HepG2 (cell line): ENCODE data around the gene TMEM141. TPM values are rescaled to one million over a fixed set of nuclear protein-coding genes. Genes with fewer than 3 reads are reported as not detected.

Source experiments
- AHR ChIP-seq: IDR thresholded peaks from 2 replicates; pipeline ENCODE4 v1.6.1; 2018; ENCODE audit warnings: missing genetic modification reagents, missing compliant biosample characterization
- AKNA ChIP-seq: sonication (generic); formaldehyde crosslinking; IDR thresholded peaks from 2 replicates; pipeline ENCODE4 v1.4.0; 2020; ENCODE audit warnings: missing genetic modification reagents, borderline replicate concordance
- ASH2L ChIP-seq: fragments of 300-600, 200-600 bp; sonication (generic); IDR thresholded peaks from 2 replicates; pipeline ENCODE4 v1.7.0; 2017; ENCODE audit warnings: low read depth, mild to moderate bottlenecking, moderate library complexity, mixed read lengths, low read length; ENCODE audit not compliant: insufficient read length
- ATF6 ChIP-seq: sonication (generic); formaldehyde crosslinking; conservative IDR thresholded peaks from 2 replicates; pipeline ENCODE4 v1.4.0; 2020; ENCODE audit warnings: missing genetic modification reagents
- CSRNP2 ChIP-seq: sonication (generic); formaldehyde crosslinking; conservative IDR thresholded peaks from 2 replicates; pipeline ENCODE4 v1.8.0; 2022; ENCODE audit warnings: low read depth, missing genetic modification reagents
- HMGA1 ChIP-seq: sonication (generic); formaldehyde crosslinking; conservative IDR thresholded peaks from 2 replicates; pipeline ENCODE4 v1.4.0; 2020; ENCODE audit warnings: missing genetic modification reagents
- MLLT10 ChIP-seq: sonication (generic); formaldehyde crosslinking; IDR thresholded peaks from 2 replicates; pipeline ENCODE4 v1.4.0; 2020; ENCODE audit warnings: missing genetic modification reagents
- TEAD2 ChIP-seq: sonication (generic); formaldehyde crosslinking; IDR thresholded peaks from 2 replicates; pipeline ENCODE4 v1.9.0; 2021; ENCODE audit warnings: missing genetic modification reagents
- ZNF563 ChIP-seq: sonication (generic); formaldehyde crosslinking; IDR thresholded peaks from 2 replicates; pipeline ENCODE4 v1.8.0; 2022; ENCODE audit warnings: mild to moderate bottlenecking, moderate library complexity, missing genetic modification reagents
- ZNF674 ChIP-seq: sonication (generic); formaldehyde crosslinking; IDR thresholded peaks from 2 replicates; pipeline ENCODE4 v1.5.0; 2020; ENCODE audit warnings: low read depth, mild to moderate bottlenecking, missing genetic modification reagents
- ZNF75D ChIP-seq: sonication (generic); formaldehyde crosslinking; IDR thresholded peaks from 2 replicates; pipeline ENCODE4 v1.8.1; 2023; ENCODE audit warnings: missing genetic modification reagents, mild to moderate bottlenecking, borderline replicate concordance
- polyA plus RNA-seq, 8 experiments: library from polyadenylated mRNA; depleted of rRNA in 3 of 8; stranded (reverse) in 7 of 8; unstranded in 1 of 8; fragments of >200 nt; fragmentation: Illumina TruSeq in 4 of 8; extraction: Trizol in 4 of 8; gene quantifications; 2 replicates each; pipeline versions ENCODE4 v1.2.1 to v1.2.3, GENCODE V29; 2011 to 2016; ENCODE audit warnings: low read depth in 4 of 8, missing spikeins in 1 of 8, mixed read lengths in 1 of 8; ENCODE audit not compliant: insufficient read depth in 1 of 8
- total RNA-seq, 5 experiments: library from RNA; depleted of rRNA; stranded (reverse); fragments of >200 nt; fragmentation: Illumina TruSeq; extraction: Trizol; gene quantifications; 2 replicates each; pipeline ENCODE4 v1.2.3, GENCODE V29; 2016; ENCODE audit warnings: low read depth in 1 of 5
- TF ChIP-seq, protein P1 (sequence below): sonication (generic); formaldehyde crosslinking; IDR thresholded peaks from 2 replicates; pipeline ENCODE4 v1.8.1; 2022; ENCODE audit warnings: low read depth, mild to moderate bottlenecking, missing genetic modification reagents
- TF ChIP-seq, protein P2 (sequence below): sonication (generic); formaldehyde crosslinking; IDR thresholded peaks from 2 replicates; pipeline ENCODE4 v1.4.0; 2020; ENCODE audit warnings: missing genetic modification reagents, borderline replicate concordance

Gene TMEM141
- total and polyA plus RNA-seq, 2 of the 13 experiments (the other 11 are each of a cell fraction or from before 2014, with no cell fraction given), result 81.0 to 202 TPM

GRCh38 chr9:136791516-136792276, 552 bp downstream of the TMEM141 start (continued):
- TF ChIP-seq, protein P1, sequence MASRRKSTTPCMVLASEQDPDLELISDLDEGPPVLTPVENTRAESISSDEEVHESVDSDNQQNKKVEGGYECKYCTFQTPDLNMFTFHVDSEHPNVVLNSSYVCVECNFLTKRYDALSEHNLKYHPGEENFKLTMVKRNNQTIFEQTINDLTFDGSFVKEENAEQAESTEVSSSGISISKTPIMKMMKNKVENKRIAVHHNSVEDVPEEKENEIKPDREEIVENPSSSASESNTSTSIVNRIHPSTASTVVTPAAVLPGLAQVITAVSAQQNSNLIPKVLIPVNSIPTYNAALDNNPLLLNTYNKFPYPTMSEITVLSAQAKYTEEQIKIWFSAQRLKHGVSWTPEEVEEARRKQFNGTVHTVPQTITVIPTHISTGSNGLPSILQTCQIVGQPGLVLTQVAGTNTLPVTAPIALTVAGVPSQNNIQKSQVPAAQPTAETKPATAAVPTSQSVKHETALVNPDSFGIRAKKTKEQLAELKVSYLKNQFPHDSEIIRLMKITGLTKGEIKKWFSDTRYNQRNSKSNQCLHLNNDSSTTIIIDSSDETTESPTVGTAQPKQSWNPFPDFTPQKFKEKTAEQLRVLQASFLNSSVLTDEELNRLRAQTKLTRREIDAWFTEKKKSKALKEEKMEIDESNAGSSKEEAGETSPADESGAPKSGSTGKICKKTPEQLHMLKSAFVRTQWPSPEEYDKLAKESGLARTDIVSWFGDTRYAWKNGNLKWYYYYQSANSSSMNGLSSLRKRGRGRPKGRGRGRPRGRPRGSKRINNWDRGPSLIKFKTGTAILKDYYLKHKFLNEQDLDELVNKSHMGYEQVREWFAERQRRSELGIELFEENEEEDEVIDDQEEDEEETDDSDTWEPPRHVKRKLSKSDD (CRISPR knock-in tag), result no peak
- TF ChIP-seq CSRNP2 (CRISPR knock-in tag) (no peak), ZNF674 (CRISPR knock-in tag) (no peak), ZNF75D (CRISPR knock-in tag) (no peak), ZNF563 (CRISPR knock-in tag) (0 out of 2 replicates have a peak, but pooled peaks have one; percentile 54), ATF6 (CRISPR knock-in tag) (0 out of 2 replicates have a peak, but pooled peaks have one; percentile 4), HMGA1 (CRISPR knock-in tag) (no peak), MLLT10 (no peak), ASH2L (no peak), AKNA (no peak), TEAD2 (CRISPR knock-in tag) (no peak), AHR (CRISPR knock-in tag) (no peak)
- TF ChIP-seq, protein P2, sequence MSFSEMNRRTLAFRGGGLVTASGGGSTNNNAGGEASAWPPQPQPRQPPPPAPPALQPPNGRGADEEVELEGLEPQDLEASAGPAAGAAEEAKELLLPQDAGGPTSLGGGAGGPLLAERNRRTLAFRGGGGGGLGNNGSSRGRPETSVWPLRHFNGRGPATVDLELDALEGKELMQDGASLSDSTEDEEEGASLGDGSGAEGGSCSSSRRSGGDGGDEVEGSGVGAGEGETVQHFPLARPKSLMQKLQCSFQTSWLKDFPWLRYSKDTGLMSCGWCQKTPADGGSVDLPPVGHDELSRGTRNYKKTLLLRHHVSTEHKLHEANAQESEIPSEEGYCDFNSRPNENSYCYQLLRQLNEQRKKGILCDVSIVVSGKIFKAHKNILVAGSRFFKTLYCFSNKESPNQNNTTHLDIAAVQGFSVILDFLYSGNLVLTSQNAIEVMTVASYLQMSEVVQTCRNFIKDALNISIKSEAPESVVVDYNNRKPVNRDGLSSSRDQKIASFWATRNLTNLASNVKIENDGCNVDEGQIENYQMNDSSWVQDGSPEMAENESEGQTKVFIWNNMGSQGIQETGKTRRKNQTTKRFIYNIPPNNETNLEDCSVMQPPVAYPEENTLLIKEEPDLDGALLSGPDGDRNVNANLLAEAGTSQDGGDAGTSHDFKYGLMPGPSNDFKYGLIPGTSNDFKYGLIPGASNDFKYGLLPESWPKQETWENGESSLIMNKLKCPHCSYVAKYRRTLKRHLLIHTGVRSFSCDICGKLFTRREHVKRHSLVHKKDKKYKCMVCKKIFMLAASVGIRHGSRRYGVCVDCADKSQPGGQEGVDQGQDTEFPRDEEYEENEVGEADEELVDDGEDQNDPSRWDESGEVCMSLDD, result no peak
